SJCRH30 (cell line): ENCODE measurements around the gene MS4A15. TPM values are rescaled to one million over a fixed set of nuclear protein-coding genes. Genes with fewer than 3 reads are reported as not detected.
"Not testable (repeated sequence)": the region's sequence is repeated elsewhere in the genome, so short reads cannot be mapped to it uniquely, and the experiment has no call there.

Experiments used
- DNase-seq, 2 experiments: peaks; one replicate each; pipeline ENCODE4 v3.0.0-alpha.2; 2015 to 2020
- H3K27ac ChIP-seq: fragments of 250-450 bp; sonication (Bioruptor Pico); 2 replicates; pipeline ENCODE4 v1.5.1; 2020; ENCODE audit warnings: mild to moderate bottlenecking, moderate library complexity
- H3K27me3 ChIP-seq: fragments of 250-450 bp; sonication (Bioruptor Pico); 2 replicates; pipeline ENCODE4 v1.5.1; 2020; ENCODE audit warnings: mild to moderate bottlenecking, moderate library complexity
- H3K36me3 ChIP-seq: fragments of 250-450 bp; sonication (Bioruptor Pico); 2 replicates; pipeline ENCODE4 v1.5.1; 2020; ENCODE audit warnings: mild to moderate bottlenecking, moderate library complexity
- H3K4me1 ChIP-seq: fragments of 250-450 bp; sonication (Bioruptor Pico); 2 replicates; pipeline ENCODE4 v1.5.1; 2020; ENCODE audit warnings: mild to moderate bottlenecking, moderate library complexity
- H3K4me3 ChIP-seq: fragments of 250-450 bp; sonication (Bioruptor Pico); 2 replicates; pipeline ENCODE4 v1.5.1; 2020; ENCODE audit warnings: mild to moderate bottlenecking, moderate library complexity
- H3K9me3 ChIP-seq: fragments of 250-450 bp; sonication (Bioruptor Pico); replicated peaks from 2 replicates; pipeline ENCODE4 v1.5.1; 2020; ENCODE audit warnings: mild to moderate bottlenecking, moderate library complexity
- total RNA-seq: library from RNA; depleted of rRNA; stranded (reverse); fragments of >200 nt; shearing (Covaris generic); gene quantifications from 2 replicates; pipeline ENCODE4 v1.2.3, GENCODE V29; 2014

The MS4A15 gene
- total RNA-seq, 1 experiment from 2014 or later, result not detected

DNA sequence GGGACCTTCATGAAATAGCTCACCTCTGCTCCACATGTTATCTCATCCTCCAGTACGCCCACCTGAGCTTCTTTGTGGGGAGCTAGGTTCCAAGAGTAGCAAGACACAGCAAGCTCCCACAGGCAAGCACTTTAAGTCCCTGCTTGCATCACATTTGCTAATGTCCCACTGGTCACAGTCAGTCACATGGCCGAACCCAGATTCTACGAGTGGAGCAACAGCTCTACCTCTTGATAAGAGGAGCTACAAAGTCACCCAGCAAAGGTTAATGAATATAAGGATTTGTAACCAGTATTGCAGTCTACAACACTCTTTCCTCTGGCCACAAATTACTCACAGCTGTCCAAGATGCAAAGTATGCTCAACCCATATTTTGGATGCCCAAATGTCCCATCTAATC is 15.2 kb upstream of the MS4A15 start:
- DNase-seq, result no peak
- no peaks in the 10 kb centered on the region for H3K36me3 ChIP-seq
- no peak overlapping the region for H3K4me3 ChIP-seq

DNA sequence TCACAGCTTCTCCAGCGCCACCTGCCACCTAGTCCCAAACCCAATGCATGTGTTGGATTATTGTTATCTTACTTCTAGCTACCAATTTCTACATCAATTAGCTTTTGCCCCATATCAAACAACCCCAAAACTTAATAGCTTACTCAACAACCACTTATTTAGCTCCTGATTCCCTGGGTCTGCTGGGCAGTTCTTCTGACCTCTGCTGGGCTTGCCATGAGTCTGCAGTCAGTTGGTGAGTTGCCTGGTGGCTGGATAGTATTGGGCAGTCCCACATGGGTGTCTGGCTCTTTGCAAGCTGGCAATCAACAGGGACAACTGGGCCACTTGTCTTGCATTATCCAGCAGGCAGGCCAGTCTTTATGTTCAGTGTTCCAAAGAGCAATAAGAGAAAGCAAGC is 13.6 kb upstream of the MS4A15 start:
- Histone ChIP-seq H3K4me3 (no peak overlapping the region), H3K4me1 (no peaks in the 10 kb centered on the region), H3K27me3 (no peaks in the 10 kb centered on the region), H3K27ac (no peak overlapping the region), H3K9me3 (no peaks in the 10 kb centered on the region), H3K36me3 (no peaks in the 10 kb centered on the region)
- no peak for DNase-seq

More for the DNA sequence above, 15.2 kb upstream of the MS4A15 start:
- no peaks in the 10 kb centered on the region for H3K9me3 ChIP-seq
- H3K27me3 ChIP-seq, result no peaks in the 10 kb centered on the region
- no peaks in the 10 kb centered on the region for H3K4me1 ChIP-seq
- no peak overlapping the region for H3K27ac ChIP-seq

DNA sequence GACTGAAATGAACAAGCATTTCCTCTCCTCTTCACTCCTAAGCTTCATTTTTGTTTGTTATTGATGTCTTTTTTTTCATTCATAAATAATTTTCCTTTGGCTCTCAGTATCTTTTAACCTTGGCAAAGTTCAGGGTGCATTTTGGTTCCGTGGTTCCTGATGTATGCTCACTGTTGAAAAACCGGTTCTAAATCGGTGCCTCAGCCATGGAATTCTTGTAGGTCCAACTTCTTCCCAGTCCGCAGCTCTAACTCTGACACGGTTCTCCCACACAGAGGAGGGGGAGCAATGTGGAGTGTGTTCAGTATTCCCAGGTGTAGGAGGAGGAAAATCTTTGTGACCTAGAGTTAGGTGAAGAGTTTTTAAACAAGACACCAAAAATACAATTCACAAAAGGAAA is 12.6 kb upstream of the MS4A15 start:
- no peaks in the 10 kb centered on the region for H3K36me3 ChIP-seq
- H3K4me1 ChIP-seq, result no peaks in the 10 kb centered on the region
- H3K4me3 ChIP-seq, result no peak overlapping the region
- no peaks in the 10 kb centered on the region for H3K9me3 ChIP-seq
- no peak for DNase-seq
- H3K27ac ChIP-seq, result no peak overlapping the region
- H3K27me3 ChIP-seq, result no peaks in the 10 kb centered on the region

DNA sequence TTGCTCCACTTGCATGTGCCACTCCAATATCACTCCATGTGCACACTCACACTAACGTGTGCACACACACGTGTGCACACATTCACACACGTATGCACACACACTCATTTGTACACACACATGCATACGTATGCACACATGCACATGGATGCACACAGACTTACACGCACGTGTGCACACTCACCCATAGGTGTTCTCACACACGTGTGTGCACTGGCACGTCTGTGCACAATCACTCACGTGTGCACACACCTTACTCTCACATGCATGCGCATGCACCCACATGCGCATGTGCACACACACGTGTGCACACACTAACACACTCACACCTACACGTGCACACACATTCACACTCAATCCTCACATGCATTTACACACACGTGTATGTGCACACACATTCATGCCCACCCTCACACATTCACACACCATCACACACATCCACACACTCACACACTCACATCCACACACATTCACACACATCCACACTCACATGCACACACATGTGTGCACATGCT is 9.3 kb upstream of the MS4A15 start:
- H3K4me1 ChIP-seq, result no peaks in the 10 kb centered on the region
- no peaks in the 10 kb centered on the region for H3K27me3 ChIP-seq
- no peak for DNase-seq
- H3K9me3 ChIP-seq, result no peaks in the 10 kb centered on the region
- no peak overlapping the region for H3K27ac ChIP-seq
- no peak overlapping the region for H3K4me3 ChIP-seq
- H3K36me3 ChIP-seq, result no peaks in the 10 kb centered on the region

DNA sequence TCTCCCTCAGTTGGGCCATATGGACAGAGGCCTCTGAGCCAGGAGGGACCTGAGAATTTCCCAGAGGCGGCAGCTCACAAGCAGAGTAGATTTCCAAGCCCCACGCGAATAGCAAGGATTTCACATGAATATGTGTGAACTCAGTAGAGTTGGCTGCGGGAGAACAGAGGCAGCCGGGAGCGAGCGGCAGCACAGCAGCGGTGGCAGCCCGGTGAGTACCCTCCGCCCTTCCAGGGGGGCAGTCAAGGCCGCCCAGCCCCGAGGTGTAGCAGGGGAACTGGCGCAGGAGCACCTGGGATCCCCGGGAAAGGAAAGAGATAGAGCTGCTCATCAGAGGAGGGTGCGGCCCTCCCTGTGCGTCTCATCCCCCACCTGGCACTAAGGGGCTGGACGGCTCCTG is 8.4 kb upstream of the MS4A15 start:
- H3K4me1 ChIP-seq, result no peaks in the 10 kb centered on the region
- DNase-seq, result no peak
- no peaks in the 10 kb centered on the region for H3K27me3 ChIP-seq
- no peaks in the 10 kb centered on the region for H3K9me3 ChIP-seq
- H3K36me3 ChIP-seq, result no peaks in the 10 kb centered on the region
- no peak overlapping the region for H3K4me3 ChIP-seq
- H3K27ac ChIP-seq, result no peak overlapping the region

DNA sequence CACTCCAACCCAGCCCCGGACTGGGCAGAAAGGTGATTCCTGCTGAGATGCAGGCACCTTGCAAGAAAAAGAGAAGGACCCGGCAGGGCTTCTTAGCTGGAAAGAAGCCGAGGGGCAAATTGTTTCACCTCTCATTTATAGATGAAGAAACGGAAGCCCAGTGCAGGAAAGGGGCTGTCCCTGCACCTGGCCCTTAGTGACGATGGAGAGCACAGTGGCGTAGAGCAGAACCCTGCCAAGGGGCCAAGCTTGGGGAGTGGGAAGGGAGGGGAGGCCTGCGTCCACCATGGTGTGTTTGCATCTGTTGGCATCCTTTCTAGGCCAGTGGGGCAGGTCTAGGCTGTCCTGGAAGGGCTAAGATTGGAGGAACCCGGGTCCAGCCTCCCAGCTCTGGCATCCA is 7.8 kb upstream of the MS4A15 start:
- H3K36me3 ChIP-seq, result no peaks in the 10 kb centered on the region
- H3K4me1 ChIP-seq, result no peaks in the 10 kb centered on the region
- H3K27me3 ChIP-seq, result no peaks in the 10 kb centered on the region
- no peak for DNase-seq
- no peak overlapping the region for H3K4me3 ChIP-seq
- no peak overlapping the region for H3K27ac ChIP-seq
- no peaks in the 10 kb centered on the region for H3K9me3 ChIP-seq

DNA sequence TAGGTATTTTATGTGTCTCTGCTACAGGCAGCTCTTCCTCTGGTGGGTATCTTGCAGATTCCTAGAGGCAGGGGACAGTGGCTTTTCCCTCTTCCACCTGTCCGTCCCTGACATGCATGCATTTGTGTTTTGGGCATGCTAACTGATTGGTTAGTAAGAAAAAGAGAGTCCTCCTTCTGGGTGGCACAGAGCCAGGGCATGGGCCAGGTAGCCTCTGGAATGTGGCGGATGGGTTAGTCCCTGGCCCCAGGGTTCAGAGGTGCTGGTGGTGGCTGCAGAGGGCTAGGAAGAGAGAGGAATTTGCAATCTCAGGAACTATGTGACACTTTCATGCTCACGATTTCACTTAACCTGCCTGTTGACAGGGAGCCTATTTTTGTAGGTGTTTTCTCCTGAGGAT is 5.8 kb upstream of the MS4A15 start:
- Histone ChIP-seq H3K36me3 (no peaks in the 10 kb centered on the region), H3K9me3 (no peaks in the 10 kb centered on the region), H3K4me3 (no peak overlapping the region), H3K4me1 (no peaks in the 10 kb centered on the region), H3K27me3 (no peaks in the 10 kb centered on the region), H3K27ac (no peak overlapping the region)
- no peak for DNase-seq

DNA sequence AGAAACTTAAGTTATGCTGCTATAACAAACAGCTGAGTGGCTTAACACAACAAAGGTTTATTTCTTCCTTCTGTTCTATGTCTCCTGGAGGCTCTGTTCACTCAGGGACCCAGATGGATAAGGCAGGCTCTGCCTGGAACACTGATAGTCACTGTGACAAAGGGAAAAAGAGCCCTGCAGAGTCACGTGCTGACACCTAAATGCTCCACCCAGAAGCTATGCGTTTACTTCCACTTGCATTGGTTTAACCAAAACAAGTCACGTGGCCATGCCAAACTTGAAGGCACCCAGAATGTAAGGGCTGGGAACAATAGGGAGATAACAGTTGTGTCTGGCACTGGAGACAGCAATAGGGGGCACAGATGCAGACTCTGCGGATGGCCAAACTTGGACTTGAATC is 3.4 kb upstream of the MS4A15 start:
- Histone ChIP-seq H3K9me3 (no peaks in the 10 kb centered on the region), H3K4me3 (no peak overlapping the region), H3K27me3 (no peaks in the 10 kb centered on the region), H3K27ac (no peak overlapping the region), H3K36me3 (no peaks in the 10 kb centered on the region), H3K4me1 (no peaks in the 10 kb centered on the region)
- no peak for DNase-seq

DNA sequence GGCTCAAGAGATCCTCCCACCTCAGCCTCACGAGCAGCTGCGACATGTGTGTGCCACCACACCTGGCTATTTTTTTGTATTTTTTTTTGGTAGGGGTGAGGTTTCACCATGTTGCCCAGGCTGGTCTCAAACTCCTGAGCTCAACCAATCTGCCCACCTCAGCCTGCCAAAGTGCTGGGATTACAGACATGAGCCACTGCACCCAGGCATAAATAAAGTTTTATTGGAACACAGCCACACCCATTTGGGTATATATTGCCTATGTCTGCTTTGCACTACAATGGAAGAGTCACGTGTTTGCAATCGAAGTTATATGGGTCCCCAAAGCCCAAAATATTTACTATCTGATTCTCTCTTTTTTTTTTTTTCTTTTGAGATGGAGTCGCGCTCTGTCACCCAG is 1.8 kb upstream of the MS4A15 start:
- Histone ChIP-seq H3K9me3 (no peaks in the 10 kb centered on the region), H3K27ac (no peak overlapping the region), H3K4me1 (no peaks in the 10 kb centered on the region), H3K4me3 (no peak overlapping the region), H3K36me3 (no peaks in the 10 kb centered on the region), H3K27me3 (no peaks in the 10 kb centered on the region)
- DNase-seq, result no peak

DNA sequence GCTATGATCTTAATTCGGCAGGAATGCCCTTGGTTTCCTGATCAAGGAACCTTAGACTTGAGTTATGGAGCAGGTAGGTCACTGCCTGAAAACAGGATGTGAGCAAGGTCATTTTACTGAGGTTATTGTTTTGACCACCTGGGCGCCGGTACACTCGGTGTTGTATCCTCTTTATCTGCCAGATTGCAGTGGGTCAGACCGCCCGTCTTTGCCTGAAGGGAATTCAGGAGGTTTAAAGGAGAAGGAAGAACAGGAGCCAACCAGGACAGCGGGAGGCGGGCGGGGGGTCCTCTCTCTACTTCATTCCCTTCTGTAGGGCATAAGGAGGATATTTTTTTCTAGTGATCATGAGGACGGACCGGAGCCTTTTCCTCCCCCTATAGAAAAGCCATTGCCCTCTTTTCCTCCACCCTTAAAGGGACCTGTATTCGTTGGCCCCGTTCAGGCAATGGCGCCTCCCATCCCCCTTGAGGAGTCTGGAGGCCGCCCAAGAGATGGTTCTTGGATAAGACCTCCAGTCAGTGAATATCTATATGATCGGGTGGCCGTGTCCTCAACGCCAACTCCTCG is 649 bp downstream of the MS4A15 start:
- H3K4me1 ChIP-seq, result no peaks in the 10 kb centered on the region
- no peak for DNase-seq

DNA sequence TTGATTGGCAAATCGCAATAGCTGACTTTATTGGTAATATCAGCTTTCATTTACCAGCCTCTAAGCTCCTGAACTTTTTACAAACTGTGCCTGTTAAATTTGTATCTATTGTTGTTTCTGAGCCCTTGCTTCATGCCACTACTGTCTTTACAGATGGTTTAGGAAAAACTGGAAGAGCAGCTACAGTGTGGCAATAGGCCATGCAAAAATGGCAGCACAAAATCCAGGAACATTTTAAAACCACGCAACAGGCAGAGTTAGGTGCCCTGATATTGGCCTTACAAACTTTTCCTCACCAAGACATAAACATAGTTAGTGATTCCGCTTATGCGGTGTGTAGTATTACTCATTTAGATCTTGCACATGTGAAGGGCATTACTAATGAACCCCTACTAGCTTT is 2.0 kb downstream of the MS4A15 start:
- not testable (repeated sequence) for H3K9me3 ChIP-seq, H3K27me3 ChIP-seq, H3K4me3 ChIP-seq, H3K27ac ChIP-seq, H3K36me3 ChIP-seq, DNase-seq, H3K4me1 ChIP-seq

More for the DNA sequence above, 649 bp downstream of the MS4A15 start:
- Histone ChIP-seq H3K27ac (no peak overlapping the region), H3K36me3 (no peaks in the 10 kb centered on the region), H3K9me3 (no peaks in the 10 kb centered on the region), H3K4me3 (no peak overlapping the region), H3K27me3 (0 out of 2 replicates have a peak, but pooled peaks cover 2% of the 10 kb centered on the region)

DNA sequence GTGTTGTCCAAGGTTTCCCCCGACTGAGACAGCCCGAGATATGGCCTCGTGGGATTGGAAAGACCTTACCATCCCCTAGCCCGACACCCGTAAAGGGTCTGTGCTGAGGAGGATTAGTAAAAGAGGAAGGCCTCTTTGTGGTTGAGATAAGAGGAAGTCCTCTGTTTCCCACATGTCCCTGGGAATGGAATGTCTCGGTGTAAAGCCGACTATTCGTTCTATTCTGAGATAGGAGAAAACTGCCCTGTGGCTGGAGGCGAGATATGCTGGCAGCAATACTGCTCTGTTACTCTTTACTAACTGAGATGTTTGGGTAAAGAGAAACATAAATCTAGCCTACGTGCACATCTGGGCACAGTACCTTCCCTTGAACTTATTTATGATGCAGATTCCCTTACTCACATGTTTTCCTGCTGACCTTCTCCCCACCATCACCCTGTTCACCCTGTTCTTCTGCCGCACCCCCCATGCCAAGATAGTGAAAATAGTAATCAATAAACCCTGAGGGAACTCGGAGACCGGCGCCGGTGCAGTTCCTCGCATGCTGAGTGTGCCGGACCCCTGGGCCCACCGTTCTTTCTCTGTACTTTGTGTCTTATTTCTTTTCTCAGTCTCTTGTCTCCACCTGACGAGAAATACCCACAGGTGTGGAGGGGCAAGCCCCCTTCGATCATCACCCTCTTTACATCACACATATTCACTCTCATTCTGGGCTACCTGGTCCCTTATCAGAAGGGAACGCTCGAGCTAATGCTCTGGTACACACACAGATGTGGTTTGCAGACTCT is 3.0 kb downstream of the MS4A15 start:
- H3K27ac ChIP-seq, H3K36me3 ChIP-seq, H3K4me1 ChIP-seq, DNase-seq, H3K4me3 ChIP-seq, H3K27me3 ChIP-seq, H3K9me3 ChIP-seq: not testable (repeated sequence)

DNA sequence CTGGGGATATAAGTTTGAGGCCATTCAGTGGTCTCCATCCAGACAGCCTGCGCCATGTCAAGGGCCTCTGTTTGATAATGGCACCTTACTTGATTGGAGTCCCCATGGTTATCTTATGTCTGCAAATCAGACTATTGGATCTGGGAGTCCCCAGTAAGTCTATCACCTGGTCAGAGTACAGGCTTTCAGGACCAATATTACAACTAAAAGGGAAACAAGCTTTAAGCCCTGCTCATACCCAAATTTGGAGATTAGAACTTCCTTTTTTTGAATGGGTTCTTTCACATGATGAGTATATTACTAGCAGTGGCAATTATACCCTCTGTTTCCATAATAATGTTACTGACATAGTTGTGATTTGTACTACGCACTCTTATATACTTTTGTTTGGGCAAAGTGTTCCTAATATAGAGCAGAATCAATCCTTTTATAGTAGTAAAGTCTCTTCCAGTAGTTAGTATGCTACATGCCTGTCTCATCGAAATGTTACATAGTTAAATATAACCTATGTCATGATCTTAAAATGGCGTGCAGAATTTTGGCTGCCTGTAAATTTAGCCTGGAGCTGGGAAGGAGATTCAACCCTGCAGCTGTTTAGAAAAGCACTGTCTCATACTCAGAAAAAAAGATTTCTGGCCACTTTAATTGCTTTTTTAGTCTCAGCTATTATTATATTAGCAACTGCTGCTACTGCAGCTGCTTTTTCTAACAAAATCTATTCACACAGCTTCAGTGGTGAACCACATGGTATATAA is 4.9 kb downstream of the MS4A15 start:
- no peak overlapping the region for H3K4me3 ChIP-seq
- DNase-seq, result no peak
- H3K36me3 ChIP-seq, result no peaks in the 10 kb centered on the region
- 0 out of 2 replicates have a peak, but pooled peaks cover 2% of the 10 kb centered on the region for H3K27me3 ChIP-seq
- no peaks in the 10 kb centered on the region for H3K9me3 ChIP-seq
- H3K4me1 ChIP-seq, result no peaks in the 10 kb centered on the region
- no peak overlapping the region for H3K27ac ChIP-seq

DNA sequence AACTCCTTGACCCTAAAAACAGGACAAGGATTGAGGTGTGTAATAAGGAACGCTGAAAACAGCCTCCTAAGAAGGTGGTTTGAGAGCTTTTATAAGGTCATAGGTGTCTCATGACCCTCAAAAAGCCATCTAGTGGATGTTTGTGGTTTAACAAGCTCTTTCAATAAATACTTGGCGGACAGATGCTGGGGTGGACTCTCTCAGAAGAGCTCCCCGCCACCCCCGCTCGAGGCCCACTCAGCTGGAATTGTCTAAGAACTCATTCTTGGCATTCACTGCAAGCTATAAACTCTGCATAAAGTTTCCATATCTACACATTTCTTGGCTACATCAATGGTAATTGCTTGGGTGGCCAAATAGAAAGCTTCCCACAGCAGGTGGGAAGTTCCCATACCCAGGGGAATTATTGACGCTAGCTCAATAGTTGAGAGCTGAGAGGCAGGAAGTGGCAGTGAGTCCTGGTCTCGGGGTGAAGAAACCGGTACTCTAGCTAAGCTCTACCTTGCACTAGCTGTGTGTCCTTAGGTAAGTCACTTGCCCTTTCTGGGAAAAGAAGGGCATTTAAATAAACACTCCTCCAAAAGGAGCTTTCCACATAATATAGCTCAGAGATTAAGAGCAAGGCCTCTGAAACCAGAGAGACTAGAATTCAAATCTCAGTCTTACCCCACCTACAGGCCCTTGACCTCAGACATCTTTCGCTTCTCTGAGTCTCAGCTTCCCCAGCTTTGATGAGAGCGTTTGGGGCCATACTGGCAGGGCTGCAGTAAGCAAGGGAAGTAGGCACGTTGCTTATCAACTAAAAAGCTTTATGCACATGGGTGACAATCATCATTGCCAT is 6.4 kb downstream of the MS4A15 start:
- Histone ChIP-seq H3K36me3 (no peaks in the 10 kb centered on the region), H3K4me3 (no peak overlapping the region), H3K9me3 (no peaks in the 10 kb centered on the region), H3K27ac (no peak overlapping the region), H3K4me1 (no peaks in the 10 kb centered on the region), H3K27me3 (0 out of 2 replicates have a peak, but pooled peaks cover 2% of the 10 kb centered on the region)
- peak in 1 of 2 experiments; percentile 14 for DNase-seq
